ENCODE results near the gene GPC3. TPM values are rescaled to one million over a fixed set of nuclear protein-coding genes. Genes with fewer than 3 reads are reported as not detected.

The GPC3 gene
- total and polyA plus RNA-seq, 2 of the 4 experiments (the other 2 are of a cell fraction), result not detected

GRCh38 chrX:134010690-134011089 is 25.3 kb upstream of the GPC3 start:
- dilution Hi-C loops (cut with HindIII; ENCODE audit: low sequenced_read_pairs, unreplicated experiment), result no loop called here
- no peak overlapping the region for H3K14ac ChIP-seq (replicated peaks; ENCODE audit: low read depth, low read length)
- no peak overlapping the region for H3K9ac ChIP-seq (ENCODE audit: low read depth, low read length)

More at GRCh38 chrX:134010690-134011089, 25.3 kb upstream of the GPC3 start:
- Histone ChIP-seq H3K9me3 (ENCODE audit: control insufficient read depth, insufficient read depth, low read length) (no peaks in the 10 kb centered on the region), H3K27me3 (ENCODE audit: control insufficient read depth, insufficient read depth, low read length) (no peaks in the 10 kb centered on the region), H3K4ac (ENCODE audit: low read depth, low read length) (no peak overlapping the region), H2BK15ac (ENCODE audit: low read depth, low read length) (no peak overlapping the region), H4K91ac (ENCODE audit: insufficient read depth, low read depth, low read length) (no peak overlapping the region), H3K56ac (ENCODE audit: extremely low read depth, insufficient read depth, low read length) (no peak overlapping the region), H3K23ac (ENCODE audit: low read depth, low read length) (no peak overlapping the region), H3K79me1 (ENCODE audit: low read depth in 1 of 2, low read length in 2 of 2) (no peaks in the 10 kb centered on the region), H2AK5ac (ENCODE audit: low read depth, low read length) (no peak overlapping the region), H2BK120ac (ENCODE audit: low read depth, low read length) (no peak overlapping the region), H3K18ac (ENCODE audit: low read depth, low read length) (no peak overlapping the region), H4K20me1 (ENCODE audit: insufficient read depth, low read length) (no peaks in the 10 kb centered on the region), H4K8ac (ENCODE audit: low read depth in 2 of 2, low read length in 2 of 2) (no peak overlapping the region), H3K4me2 (ENCODE audit: low read depth, low read length) (no peak overlapping the region), H2BK5ac (ENCODE audit: low read depth, low read length, poor library complexity, severe bottlenecking) (no peak overlapping the region), H3K4me3 (ENCODE audit: insufficient read depth, low read depth, low read length) (no peak overlapping the region), H3K4me1 (ENCODE audit: control insufficient read depth, insufficient read depth, low read length) (no peaks in the 10 kb centered on the region), H2AFZ (replicated peaks; ENCODE audit: low read length, poor library complexity) (no peak overlapping the region), H4K5ac (ENCODE audit: low read depth, low read length) (no peak overlapping the region), H3K9me1 (ENCODE audit: insufficient read depth, low read length) (no peaks in the 10 kb centered on the region), H2BK20ac (ENCODE audit: low read depth, low read length) (no peak overlapping the region), H3K36me3 (ENCODE audit: control insufficient read depth, insufficient read depth, low read length) (no peaks in the 10 kb centered on the region), H2AK9ac (replicated peaks; ENCODE audit: low read depth, low read length, poor library complexity) (no peak overlapping the region), H3K27ac (ENCODE audit: insufficient read depth, low read length) (no peak overlapping the region)
- in situ Hi-C loops (cut with MboI; ENCODE audit: low sequenced_read_pairs), result no loop called here
- no peak for DNase-seq
- intact Hi-C loops (cut with micrococcal nuclease), result no loop called here
- TF ChIP-seq CHD1 (IDR thresholded peaks at IDR 0.05; ENCODE audit: low read depth, low read length) (no peak), SMC3 (IDR thresholded peaks at IDR 0.05; ENCODE audit: low read depth, low read length) (no peak), USF2 (IDR thresholded peaks at IDR 0.05; ENCODE audit: low read depth, low read length) (no peak), BHLHE40 (IDR thresholded peaks at IDR 0.05; ENCODE audit: low read depth, low read length) (no peak), FOS (IDR thresholded peaks at IDR 0.05; ENCODE audit: low read depth, low read length) (no peak), MAZ (IDR thresholded peaks at IDR 0.05; ENCODE audit: borderline replicate concordance, low read depth, low read length) (no peak), RFX5 (IDR thresholded peaks at IDR 0.05; ENCODE audit: low read depth, low read length) (no peak), POLR2A (IDR thresholded peaks at IDR 0.05; ENCODE audit: low read depth, low read length) (no peak), MXI1 (IDR thresholded peaks at IDR 0.05; ENCODE audit: borderline replicate concordance, low read depth, low read length) (no peak), MAFK (IDR thresholded peaks at IDR 0.05; ENCODE audit: low read depth, low read length) (no peak), NFE2L2 (IDR thresholded peaks at IDR 0.05; ENCODE audit: low read depth, low read length) (no peak), CEBPB (IDR thresholded peaks at IDR 0.05; ENCODE audit: low read depth, low read length) (no peak), RCOR1 (IDR thresholded peaks at IDR 0.05; ENCODE audit: insufficient replicate concordance, low read length) (no peak), CTCF (conservative IDR thresholded peaks at IDR 0.05; ENCODE audit: low read depth, low read length) (no peak), RAD21 (IDR thresholded peaks at IDR 0.05; ENCODE audit: low read length) (no peak)
- TF ChIP-seq, protein P1, sequence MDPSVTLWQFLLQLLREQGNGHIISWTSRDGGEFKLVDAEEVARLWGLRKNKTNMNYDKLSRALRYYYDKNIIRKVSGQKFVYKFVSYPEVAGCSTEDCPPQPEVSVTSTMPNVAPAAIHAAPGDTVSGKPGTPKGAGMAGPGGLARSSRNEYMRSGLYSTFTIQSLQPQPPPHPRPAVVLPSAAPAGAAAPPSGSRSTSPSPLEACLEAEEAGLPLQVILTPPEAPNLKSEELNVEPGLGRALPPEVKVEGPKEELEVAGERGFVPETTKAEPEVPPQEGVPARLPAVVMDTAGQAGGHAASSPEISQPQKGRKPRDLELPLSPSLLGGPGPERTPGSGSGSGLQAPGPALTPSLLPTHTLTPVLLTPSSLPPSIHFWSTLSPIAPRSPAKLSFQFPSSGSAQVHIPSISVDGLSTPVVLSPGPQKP (IDR thresholded peaks at IDR 0.05; ENCODE audit: borderline replicate concordance, low read depth, low read length), result no peak
- CTCF ChIA-PET, result no interaction called here
- no peak for ATAC-seq (ENCODE audit: low read depth)
- no CpG with 5 or more reads among the region's 1 CpG for WGBS, 2 experiments (ENCODE audit: extremely low coverage in 2 of 2, insufficient read length in 1 of 2)
- POLR2A ChIA-PET (ENCODE audit: unreplicated experiment), result no interaction called here
- BruUV-seq (replicated peaks), result no TSS peak

Data from IMR-90 (cell line).